HG03378 (cell line): ENCODE data around the gene C20orf144.
"Not testable (repeated sequence)": the region's sequence is repeated elsewhere in the genome, so short reads cannot be mapped to it uniquely, and the experiment has no call there.

Source experiments
- ATAC-seq: cut with Tn5 transposase; IDR thresholded peaks from one replicate; pipeline ENCODE4 v1.9.1; 2021; ENCODE audit warnings: mild to moderate bottlenecking, moderate library complexity; ENCODE audit not compliant: unreplicated experiment

The C20orf144 gene

GRCh38 chr20:33662172-33662571, at the start of gene C20orf144:
Gene C20orf144, plus strand, starts transcription at chr20:33662327. Its CDS starts 19 bp downstream, at chr20:33662346.
- ATAC-seq, result no peak

- no peak for ATAC-seq
Observed at GRCh38 chr20:33621717-33622400, 40.3 kb upstream of the C20orf144 start.

- no peak for ATAC-seq
Observed at GRCh38 chr20:33622705-33623365, 39.3 kb upstream of the C20orf144 start.

- ATAC-seq, result no peak
Observed at GRCh38 chr20:33624399-33624798, 37.7 kb upstream of the C20orf144 start.

- ATAC-seq, result no peak
Observed at GRCh38 chr20:33626190-33626589, 35.9 kb upstream of the C20orf144 start.

GRCh38 chr20:33627577-33628216, 34.4 kb upstream of the C20orf144 start:
- ATAC-seq, result no peak

GRCh38 chr20:33629533-33629932, 32.6 kb upstream of the C20orf144 start:
- ATAC-seq, result no peak

GRCh38 chr20:33629979-33630378, 32.1 kb upstream of the C20orf144 start:
- ATAC-seq, result no peak

- no peak for ATAC-seq
Observed at GRCh38 chr20:33630507-33630906, 31.6 kb upstream of the C20orf144 start.

GRCh38 chr20:33631910-33632309, 30.2 kb upstream of the C20orf144 start:
- not testable (repeated sequence) for ATAC-seq

- no peak for ATAC-seq
Observed at GRCh38 chr20:33635341-33635740, 26.8 kb upstream of the C20orf144 start.

GRCh38 chr20:33636776-33637175, 25.4 kb upstream of the C20orf144 start:
- no peak for ATAC-seq

GRCh38 chr20:33640287-33640686, 21.8 kb upstream of the C20orf144 start:
- ATAC-seq, result no peak

- no peak for ATAC-seq
Observed at GRCh38 chr20:33644313-33645071, 17.6 kb upstream of the C20orf144 start.

GRCh38 chr20:33645072-33645358, 17.1 kb upstream of the C20orf144 start:
- ATAC-seq, result no peak

GRCh38 chr20:33645396-33645795, 16.7 kb upstream of the C20orf144 start:
- ATAC-seq, result no peak

- no peak for ATAC-seq
Observed at GRCh38 chr20:33646191-33646590, 15.9 kb upstream of the C20orf144 start.

- ATAC-seq, result not testable (repeated sequence)
Observed at GRCh38 chr20:33646959-33647602, 15.0 kb upstream of the C20orf144 start.

- ATAC-seq, result no peak
Observed at GRCh38 chr20:33647603-33648395, 14.3 kb upstream of the C20orf144 start.

GRCh38 chr20:33648396-33649004, 13.6 kb upstream of the C20orf144 start:
- ATAC-seq, result no peak
